ENCODE results near the gene C2orf92.

DNA sequence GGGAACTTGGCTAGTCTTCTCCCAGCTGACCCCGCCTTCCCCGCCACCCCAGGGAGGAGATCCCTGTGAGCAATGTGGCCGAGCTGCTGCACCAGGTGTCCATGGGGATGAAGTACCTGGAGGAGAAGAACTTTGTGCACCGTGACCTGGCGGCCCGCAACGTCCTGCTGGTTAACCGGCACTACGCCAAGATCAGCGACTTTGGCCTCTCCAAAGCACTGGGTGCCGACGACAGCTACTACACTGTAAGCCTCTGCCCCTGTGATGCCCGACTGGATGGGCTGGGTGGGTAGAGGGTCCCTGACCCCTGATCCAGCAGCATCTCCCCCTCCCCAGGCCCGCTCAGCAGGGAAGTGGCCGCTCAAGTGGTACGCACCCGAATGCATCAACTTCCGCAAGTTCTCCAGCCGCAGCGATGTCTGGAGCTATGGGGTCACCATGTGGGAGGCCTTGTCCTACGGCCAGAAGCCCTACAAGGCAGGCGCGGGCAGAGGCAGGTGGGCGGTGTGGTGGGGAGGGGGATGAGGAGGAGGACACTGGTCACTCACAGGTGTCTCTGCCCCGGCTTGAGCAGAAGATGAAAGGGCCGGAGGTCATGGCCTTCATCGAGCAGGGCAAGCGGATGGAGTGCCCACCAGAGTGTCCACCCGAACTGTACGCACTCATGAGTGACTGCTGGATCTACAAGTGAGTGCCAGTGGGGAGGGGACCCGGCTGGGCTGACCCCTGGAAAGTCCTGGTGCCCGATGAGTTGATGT lies 68.1 kb downstream of the C2orf92 start:
- TF ChIP-seq, protein P1, sequence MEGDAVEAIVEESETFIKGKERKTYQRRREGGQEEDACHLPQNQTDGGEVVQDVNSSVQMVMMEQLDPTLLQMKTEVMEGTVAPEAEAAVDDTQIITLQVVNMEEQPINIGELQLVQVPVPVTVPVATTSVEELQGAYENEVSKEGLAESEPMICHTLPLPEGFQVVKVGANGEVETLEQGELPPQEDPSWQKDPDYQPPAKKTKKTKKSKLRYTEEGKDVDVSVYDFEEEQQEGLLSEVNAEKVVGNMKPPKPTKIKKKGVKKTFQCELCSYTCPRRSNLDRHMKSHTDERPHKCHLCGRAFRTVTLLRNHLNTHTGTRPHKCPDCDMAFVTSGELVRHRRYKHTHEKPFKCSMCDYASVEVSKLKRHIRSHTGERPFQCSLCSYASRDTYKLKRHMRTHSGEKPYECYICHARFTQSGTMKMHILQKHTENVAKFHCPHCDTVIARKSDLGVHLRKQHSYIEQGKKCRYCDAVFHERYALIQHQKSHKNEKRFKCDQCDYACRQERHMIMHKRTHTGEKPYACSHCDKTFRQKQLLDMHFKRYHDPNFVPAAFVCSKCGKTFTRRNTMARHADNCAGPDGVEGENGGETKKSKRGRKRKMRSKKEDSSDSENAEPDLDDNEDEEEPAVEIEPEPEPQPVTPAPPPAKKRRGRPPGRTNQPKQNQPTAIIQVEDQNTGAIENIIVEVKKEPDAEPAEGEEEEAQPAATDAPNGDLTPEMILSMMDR (IDR thresholded peaks at IDR 0.05) = no peak
- TF ChIP-seq POLR2AphosphoS5 (IDR thresholded peaks at IDR 0.05; ENCODE audit: low read depth, low read length) (no peak), SIN3A (IDR thresholded peaks at IDR 0.05; ENCODE audit: borderline replicate concordance, insufficient read depth, low read depth, low read length) (no peak), TCF7L2 (IDR thresholded peaks at IDR 0.05; ENCODE audit: low read depth, low read length) (no peak)
- TF ChIP-seq, protein P2, sequence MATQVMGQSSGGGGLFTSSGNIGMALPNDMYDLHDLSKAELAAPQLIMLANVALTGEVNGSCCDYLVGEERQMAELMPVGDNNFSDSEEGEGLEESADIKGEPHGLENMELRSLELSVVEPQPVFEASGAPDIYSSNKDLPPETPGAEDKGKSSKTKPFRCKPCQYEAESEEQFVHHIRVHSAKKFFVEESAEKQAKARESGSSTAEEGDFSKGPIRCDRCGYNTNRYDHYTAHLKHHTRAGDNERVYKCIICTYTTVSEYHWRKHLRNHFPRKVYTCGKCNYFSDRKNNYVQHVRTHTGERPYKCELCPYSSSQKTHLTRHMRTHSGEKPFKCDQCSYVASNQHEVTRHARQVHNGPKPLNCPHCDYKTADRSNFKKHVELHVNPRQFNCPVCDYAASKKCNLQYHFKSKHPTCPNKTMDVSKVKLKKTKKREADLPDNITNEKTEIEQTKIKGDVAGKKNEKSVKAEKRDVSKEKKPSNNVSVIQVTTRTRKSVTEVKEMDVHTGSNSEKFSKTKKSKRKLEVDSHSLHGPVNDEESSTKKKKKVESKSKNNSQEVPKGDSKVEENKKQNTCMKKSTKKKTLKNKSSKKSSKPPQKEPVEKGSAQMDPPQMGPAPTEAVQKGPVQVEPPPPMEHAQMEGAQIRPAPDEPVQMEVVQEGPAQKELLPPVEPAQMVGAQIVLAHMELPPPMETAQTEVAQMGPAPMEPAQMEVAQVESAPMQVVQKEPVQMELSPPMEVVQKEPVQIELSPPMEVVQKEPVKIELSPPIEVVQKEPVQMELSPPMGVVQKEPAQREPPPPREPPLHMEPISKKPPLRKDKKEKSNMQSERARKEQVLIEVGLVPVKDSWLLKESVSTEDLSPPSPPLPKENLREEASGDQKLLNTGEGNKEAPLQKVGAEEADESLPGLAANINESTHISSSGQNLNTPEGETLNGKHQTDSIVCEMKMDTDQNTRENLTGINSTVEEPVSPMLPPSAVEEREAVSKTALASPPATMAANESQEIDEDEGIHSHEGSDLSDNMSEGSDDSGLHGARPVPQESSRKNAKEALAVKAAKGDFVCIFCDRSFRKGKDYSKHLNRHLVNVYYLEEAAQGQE (IDR thresholded peaks at IDR 0.05; ENCODE audit: insufficient read depth in 1 of 2, low read depth in 2 of 2, low read length in 1 of 2) = no peak
